ENCODE results near the gene RABGEF1.

DNA sequence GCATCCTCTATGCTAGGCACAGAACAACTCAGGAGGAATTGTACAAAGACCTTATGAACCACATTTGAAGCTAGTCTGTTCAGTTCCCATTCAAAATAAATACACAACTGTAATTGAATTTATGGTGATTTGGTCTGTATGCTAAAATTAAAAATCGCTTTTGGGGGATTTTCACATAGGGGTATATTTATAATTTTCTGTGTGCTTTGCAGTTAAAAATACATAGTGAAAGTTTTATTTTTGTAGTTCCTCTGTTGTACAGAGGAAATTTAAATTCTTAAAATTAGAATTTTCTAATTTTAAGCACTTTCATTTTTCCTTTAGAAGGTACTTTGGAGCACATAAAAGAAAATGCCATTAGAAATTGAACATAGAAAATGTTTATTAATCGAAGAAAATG, 6.9 kb downstream of the RABGEF1 start:
- no peak for TF ChIP-seq POLR2A (IDR thresholded peaks at IDR 0.05)
- TF ChIP-seq, protein P1, sequence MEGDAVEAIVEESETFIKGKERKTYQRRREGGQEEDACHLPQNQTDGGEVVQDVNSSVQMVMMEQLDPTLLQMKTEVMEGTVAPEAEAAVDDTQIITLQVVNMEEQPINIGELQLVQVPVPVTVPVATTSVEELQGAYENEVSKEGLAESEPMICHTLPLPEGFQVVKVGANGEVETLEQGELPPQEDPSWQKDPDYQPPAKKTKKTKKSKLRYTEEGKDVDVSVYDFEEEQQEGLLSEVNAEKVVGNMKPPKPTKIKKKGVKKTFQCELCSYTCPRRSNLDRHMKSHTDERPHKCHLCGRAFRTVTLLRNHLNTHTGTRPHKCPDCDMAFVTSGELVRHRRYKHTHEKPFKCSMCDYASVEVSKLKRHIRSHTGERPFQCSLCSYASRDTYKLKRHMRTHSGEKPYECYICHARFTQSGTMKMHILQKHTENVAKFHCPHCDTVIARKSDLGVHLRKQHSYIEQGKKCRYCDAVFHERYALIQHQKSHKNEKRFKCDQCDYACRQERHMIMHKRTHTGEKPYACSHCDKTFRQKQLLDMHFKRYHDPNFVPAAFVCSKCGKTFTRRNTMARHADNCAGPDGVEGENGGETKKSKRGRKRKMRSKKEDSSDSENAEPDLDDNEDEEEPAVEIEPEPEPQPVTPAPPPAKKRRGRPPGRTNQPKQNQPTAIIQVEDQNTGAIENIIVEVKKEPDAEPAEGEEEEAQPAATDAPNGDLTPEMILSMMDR (IDR thresholded peaks at IDR 0.05): no peak
